ENCODE data around the gene REELD1.

- no peak for TF ChIP-seq CTCF (IDR thresholded peaks at IDR 0.05; ENCODE audit: low read length)
- TF ChIP-seq EZH2 (IDR thresholded peaks at IDR 0.05; ENCODE audit: borderline replicate concordance, low read length): no peak
These were observed 22.8 kb downstream of the REELD1 start for GRCh38 chr4:146237092-146237491.

All from OCI-LY1 (cell line).